ENCODE measurements around the gene TROAP. TPM values are rescaled to one million over a fixed set of nuclear protein-coding genes. Genes with fewer than 3 reads are reported as not detected.

Gene TROAP
- total RNA-seq, 2 experiments from 2014 or later = 89.5 to 107 TPM

DNA sequence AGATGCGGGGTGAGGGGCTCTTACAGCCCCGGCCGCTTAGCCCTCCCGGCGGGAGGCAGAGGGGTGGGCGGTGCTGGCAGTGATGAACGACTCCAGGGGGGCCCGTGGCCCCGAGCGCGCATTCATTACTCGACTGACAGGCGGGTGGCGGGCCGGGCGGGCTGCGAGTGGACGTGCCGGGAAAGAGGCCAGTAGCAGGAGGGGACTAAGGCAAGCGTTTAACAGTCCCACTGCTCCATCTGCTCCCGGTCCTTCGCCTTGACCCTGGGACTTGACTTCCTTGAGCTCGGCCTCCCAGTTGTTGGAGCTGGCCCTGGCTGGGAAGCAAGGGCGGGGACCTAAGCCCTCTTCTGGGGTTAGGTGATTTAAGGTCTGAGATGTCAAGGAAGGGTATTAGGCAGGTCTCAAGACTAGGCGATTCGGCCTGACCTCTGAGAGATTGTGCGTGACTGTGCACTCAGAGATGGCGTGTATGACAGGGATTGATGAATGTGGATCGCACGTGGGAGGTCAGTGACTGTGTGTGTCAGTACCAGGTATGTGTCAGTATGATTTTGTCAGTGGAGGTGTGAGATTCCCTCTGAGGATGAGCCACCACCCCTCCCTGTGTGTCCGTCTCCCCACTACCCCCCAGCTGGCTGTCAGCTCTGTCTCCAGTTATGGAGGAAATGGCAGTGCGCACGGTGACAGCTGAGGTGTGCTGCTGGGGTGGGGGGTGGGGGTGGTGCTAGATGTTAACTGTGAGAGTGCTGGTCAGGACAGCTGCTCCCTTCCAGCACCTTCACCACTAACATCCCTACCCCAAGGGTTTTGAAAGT is 20.1 kb downstream of the TROAP start:
- Mint-ChIP-seq H3K9me3 (ENCODE audit: low read depth) (no peaks in the 10 kb centered on the region), H3K4me1 (peaks cover 31% of the 10 kb centered on the region), H3K4me3 (no peak overlapping the region), H3K27me3 (peaks cover 85% of the 10 kb centered on the region), H3K36me3 (no peaks in the 10 kb centered on the region), H3K27ac (no peak overlapping the region)
- CTCF ChIA-PET = interaction anchor here (0.6 to 4.0 kb wide), 35 partner anchors 9 to 438 kb away, joined by 3 to 87 read pairs (median 5); partner anchors contain the start of genes PRPH, SPATS2, TROAP and TUBA1C
- no peak for DNase-seq
- no peak for ATAC-seq

DNA sequence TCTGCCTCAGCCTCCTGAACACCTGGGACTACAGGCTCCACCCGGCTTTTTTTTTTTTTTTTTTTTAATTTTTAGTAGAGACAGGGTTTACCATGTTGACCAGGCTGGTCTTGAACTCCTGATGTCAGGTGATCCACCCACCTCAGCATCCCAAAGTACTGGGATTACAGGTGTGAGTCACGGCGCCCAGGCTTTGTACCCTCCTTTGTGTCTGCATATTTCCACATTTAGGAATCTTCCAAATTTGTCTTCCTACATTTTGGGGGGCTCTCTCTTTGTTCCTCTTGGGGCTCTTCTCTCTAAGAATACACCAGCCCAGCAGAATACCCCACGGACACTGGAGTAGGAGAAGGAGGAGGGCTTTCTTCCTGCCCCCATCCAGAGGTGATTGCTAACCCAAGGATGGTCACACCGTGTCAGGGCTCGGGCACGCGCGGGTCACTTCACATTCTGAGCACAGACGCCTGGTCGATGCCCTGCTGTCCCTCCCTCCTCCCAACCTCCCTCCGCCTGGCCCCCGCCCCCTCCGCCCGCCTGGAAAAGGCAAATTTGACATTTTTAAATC is 21.5 kb downstream of the TROAP start:
- Mint-ChIP-seq H3K4me3 (no peak overlapping the region), H3K36me3 (no peaks in the 10 kb centered on the region), H3K4me1 (peaks cover 31% of the 10 kb centered on the region), H3K9me3 (ENCODE audit: low read depth) (no peaks in the 10 kb centered on the region), H3K27me3 (peaks cover 87% of the 10 kb centered on the region), H3K27ac (no peak overlapping the region)
- ATAC-seq (no peak), DNase-seq (no peak)
- CTCF ChIA-PET = interaction anchor here (0.7 to 4.0 kb wide), 5 partner anchors 15 to 177 kb away, joined by 3 to 87 read pairs (median 31); partner anchors contain the start of gene PRPH

DNA sequence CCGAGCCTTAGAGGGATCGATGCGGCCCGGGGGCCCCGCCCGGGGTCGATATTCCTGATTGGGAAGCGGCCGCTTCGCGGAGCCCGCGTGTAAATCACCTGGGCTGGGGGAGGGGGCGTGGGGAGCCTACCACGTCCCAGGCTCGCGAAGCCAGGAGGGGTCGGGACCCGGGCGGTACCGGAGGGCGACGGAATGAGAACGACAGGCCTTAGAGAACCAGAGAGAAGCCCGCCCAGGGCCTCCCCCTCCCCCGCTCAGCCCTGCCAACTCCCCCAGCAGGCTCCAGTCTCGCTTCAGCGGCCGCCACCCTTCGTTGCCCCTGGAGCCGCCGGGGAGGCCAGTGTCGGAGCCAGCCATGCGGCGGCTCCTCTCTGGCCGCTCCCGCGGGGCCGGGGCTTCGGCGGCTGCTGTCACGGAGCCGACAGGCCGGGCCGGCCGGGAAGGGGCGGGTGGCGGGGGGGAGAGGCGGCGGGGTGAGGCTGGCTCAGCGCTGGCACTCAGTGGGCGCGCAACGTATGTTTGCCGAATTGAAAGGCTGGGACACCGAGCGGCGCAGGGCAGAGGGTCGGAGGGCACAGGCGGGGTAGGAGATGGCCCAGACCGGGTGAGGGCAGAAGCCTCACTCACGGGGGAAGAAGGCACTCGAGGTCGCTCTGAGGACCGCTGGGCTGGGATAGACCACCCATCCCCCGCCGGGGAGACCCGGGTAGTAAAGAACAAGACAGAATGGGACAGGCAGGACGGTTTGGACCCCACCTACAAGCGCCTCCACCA is 22.2 kb downstream of the TROAP start:
- Mint-ChIP-seq H3K27ac (no peak overlapping the region), H3K27me3 (peaks cover 82% of the 10 kb centered on the region), H3K4me1 (peaks cover 31% of the 10 kb centered on the region), H3K9me3 (ENCODE audit: low read depth) (no peaks in the 10 kb centered on the region), H3K36me3 (no peaks in the 10 kb centered on the region), H3K4me3 (no peak overlapping the region)
- DNase-seq (no peak), ATAC-seq (no peak)
- CTCF ChIA-PET = interaction anchor here (1.1 to 5.2 kb wide), 10 partner anchors 8 to 72 kb away, joined by 3 to 92 read pairs (median 36); partner anchors contain the start of genes C1QL4, PRPH, SPATS2 and TROAP

DNA sequence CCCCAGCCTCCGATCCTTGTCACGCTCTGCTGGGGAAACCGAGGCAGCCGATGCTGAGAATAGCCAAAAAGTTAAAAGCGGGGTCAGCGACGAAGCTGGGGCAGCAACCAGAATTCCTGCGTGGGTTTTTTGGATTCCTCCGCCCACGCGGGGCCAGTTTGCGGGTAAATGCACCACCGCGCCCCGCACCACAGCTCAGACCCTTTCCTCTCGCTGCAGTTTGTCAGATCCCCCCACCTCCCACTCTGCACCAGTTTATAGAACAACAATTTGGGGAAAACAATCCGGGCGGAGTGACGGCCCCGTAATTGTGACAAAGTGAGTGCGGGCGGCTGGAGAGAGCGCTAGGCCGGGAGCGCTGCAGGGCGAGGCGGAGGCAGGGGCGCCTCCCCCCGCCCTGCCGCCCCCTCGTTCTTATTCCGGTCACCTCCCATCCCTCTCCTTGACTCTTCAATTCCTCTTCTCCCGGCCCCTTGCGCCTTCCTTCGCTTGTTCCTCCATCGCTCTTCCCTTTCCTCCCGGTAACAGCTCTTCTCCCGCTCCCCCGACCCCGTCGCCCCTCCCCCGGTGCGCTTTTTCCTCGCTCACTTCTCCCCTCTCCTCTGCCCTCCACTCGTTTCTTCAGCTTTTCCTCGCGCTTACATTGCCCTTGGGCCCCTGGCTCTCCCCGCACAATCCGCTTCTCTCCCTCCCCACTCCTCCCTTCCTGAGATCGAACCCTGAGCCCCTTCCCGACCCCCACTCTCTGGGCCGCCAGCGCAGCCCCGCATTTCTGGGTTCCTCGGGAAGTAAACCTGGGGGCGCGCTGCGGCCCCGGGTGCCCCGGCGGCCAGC is 23.0 kb downstream of the TROAP start:
- CTCF ChIA-PET = interaction anchor here (1.0 to 5.2 kb wide), 19 partner anchors 9 to 279 kb away, joined by 3 to 92 read pairs (median 11); partner anchors contain the start of genes C1QL4, PRPH, SPATS2 and TROAP
- peak overlapping the region; percentile 20 for H3K4me3 Mint-ChIP-seq
- H3K4me1 Mint-ChIP-seq = peaks cover 31% of the 10 kb centered on the region

DNA sequence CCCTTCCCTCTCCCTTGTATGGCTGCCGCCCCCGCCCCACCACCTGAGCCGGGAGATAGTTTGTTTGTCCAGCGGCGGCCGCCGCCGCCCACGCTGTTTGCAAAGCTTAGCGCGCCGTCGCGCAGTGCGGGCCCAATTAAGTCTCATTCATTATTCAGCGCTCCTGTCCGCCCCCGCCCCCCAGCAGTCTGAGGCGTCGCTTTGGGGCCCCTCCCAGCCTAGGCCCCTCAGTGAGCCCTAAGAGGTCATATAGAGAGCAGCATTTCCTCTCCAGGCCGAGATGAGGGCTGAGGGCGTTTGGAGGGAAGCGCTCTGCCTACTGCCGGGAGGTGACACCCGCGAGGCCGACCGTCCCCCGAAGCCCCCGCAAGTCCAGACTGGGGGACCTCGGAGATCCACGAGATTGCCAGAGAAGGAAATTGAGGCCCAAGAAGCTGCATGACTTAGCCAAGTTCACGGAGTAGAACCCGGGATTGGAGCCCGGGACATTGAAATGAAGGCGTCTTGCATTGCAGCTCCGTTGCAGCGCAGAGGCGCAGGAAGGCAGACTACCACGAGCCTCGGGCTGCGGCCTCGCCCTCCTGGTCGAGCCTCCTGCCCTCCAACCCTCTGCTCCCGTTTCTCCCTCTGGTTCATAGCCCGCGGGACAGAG is 23.7 kb downstream of the TROAP start, which contains the start of gene DNAJC22:
TSS of gene DNAJC22 (plus strand) at position 230 of the 652 bp plus-strand sequence. CDS start 1,985 bp downstream, outside the sequence.
- Mint-ChIP-seq H3K27ac (no peak within 1 kb of the TSS), H3K27me3 (peaks cover 76% of the 10 kb centered on the region), H3K4me3 (peak within 1 kb of the TSS; percentile 61), H3K36me3 (no peaks in the 10 kb centered on the region), H3K9me3 (ENCODE audit: low read depth) (no peaks in the 10 kb centered on the region), H3K4me1 (peaks cover 31% of the 10 kb centered on the region)
- CTCF ChIA-PET = interaction anchor here (0.6 to 5.2 kb wide), 38 partner anchors 7 to 378 kb away, joined by 3 to 92 read pairs (median 6); partner anchors contain the start of genes C1QL4, KCNH3, PRPH and SPATS2
- DNase-seq (no peak), ATAC-seq (peak; percentile 37)

More for the DNA sequence above, 23.0 kb downstream of the TROAP start:
- ATAC-seq = no peak
- Mint-ChIP-seq H3K27me3 (peaks cover 79% of the 10 kb centered on the region), H3K27ac (no peak overlapping the region), H3K36me3 (no peaks in the 10 kb centered on the region), H3K9me3 (ENCODE audit: low read depth) (no peaks in the 10 kb centered on the region)
- DNase-seq = no peak

DNA sequence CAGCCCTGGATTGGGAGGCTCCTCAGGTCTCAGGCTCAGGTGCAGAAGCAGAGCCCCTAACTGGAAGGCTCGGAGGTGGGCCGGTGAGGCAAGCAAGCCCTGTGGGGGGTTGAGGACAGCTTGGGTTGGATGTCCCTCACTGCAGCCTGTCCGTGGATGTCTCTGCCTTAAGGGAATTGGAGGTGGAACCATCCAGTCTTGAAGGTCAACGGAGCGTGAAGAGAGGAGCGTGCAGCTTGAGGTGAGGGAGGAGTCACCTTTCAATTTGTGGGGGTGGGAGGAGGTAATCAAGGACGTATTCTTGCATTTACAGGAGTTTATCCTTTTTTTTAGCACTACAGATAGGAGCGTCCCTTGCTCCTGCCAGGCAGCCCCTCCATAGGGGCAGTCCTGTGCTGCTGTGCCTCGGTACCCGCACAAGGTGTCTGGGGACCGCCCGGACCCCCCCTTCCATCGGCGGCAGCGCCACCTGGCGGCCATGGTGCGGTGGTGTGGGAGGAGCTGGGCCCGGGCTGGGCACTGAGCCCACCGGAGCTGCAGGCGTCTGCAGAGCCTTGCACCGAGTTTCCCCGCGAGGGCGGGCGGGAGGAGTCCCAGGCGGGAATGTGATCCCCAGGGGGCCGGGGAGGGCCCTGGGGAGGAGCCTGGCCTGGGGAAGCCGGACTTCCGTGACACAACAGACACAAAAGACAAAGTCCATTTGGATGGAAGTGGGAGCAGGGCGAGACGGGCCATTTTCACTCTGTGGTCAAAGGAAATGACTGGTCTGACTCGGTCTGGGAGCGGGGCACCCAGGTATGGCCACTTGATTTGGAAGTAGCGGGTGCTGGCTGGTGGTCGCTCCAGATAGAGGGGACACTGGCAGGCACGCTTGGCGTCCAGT is 24.5 kb downstream of the TROAP start:
- DNase-seq = peak; percentile 78
- peaks cover 75% of the 10 kb centered on the region for H3K27me3 Mint-ChIP-seq
- no peaks in the 10 kb centered on the region for H3K36me3 Mint-ChIP-seq
- peak; percentile 83 for ATAC-seq
- H3K27ac Mint-ChIP-seq = no peak overlapping the region
- CTCF ChIA-PET = interaction anchor here (0.6 to 5.2 kb wide), 62 partner anchors 8 to 695 kb away, joined by 3 to 92 read pairs (median 4); partner anchors contain the start of genes C1QL4, KCNH3, PRPH and RND1
- peaks cover 31% of the 10 kb centered on the region for H3K4me1 Mint-ChIP-seq
- peak overlapping the region; percentile 61 for H3K4me3 Mint-ChIP-seq
- H3K9me3 Mint-ChIP-seq (ENCODE audit: low read depth) = no peaks in the 10 kb centered on the region

DNA sequence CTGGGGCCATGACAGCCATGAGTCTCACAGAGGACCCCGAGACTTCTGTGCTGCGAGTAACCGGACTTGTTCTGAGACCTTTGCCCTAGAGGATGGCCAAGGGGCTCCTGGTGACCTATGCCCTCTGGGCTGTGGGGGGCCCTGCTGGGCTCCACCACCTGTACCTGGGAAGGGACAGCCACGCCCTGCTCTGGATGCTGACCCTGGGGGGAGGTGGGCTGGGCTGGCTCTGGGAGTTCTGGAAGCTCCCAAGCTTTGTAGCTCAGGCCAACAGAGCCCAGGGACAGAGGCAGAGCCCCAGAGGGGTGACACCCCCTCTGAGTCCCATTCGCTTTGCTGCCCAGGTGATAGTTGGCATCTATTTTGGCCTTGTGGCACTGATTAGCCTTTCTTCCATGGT is 25.7 kb downstream of the TROAP start:
- Mint-ChIP-seq H3K36me3 (no peaks in the 10 kb centered on the region), H3K27me3 (peaks cover 71% of the 10 kb centered on the region), H3K4me3 (no peak overlapping the region), H3K9me3 (ENCODE audit: low read depth) (no peaks in the 10 kb centered on the region), H3K27ac (no peak overlapping the region), H3K4me1 (peaks cover 21% of the 10 kb centered on the region)
- ATAC-seq (no peak), DNase-seq (no peak)
- CTCF ChIA-PET = interaction anchor here (2.7 to 5.2 kb wide), 6 partner anchors 9 to 165 kb away, joined by 16 to 91 read pairs (median 52); partner anchors contain the start of gene SPATS2

DNA sequence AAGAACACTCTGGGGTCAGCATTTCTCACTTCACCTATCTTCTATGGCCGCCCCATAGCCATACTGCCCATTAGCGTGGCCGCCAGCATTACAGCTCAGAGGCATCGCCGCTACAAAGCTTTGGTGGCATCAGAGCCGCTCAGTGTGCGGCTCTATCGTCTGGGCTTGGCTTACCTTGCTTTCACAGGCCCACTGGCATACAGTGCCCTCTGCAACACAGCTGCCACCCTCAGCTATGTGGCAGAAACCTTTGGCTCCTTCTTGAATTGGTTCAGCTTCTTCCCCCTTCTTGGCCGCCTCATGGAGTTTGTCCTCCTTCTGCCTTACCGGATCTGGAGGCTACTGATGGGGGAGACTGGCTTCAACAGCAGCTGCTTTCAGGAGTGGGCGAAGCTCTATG is 26.2 kb downstream of the TROAP start:
- DNase-seq = no peak
- no peak overlapping the region for H3K4me3 Mint-ChIP-seq
- CTCF ChIA-PET = interaction anchor here (2.7 to 5.2 kb wide), 5 partner anchors 9 to 60 kb away, joined by 16 to 91 read pairs (median 33); partner anchors contain the start of gene SPATS2
- no peak for ATAC-seq
- no peaks in the 10 kb centered on the region for H3K9me3 Mint-ChIP-seq (ENCODE audit: low read depth)
- H3K27ac Mint-ChIP-seq = no peak overlapping the region
- H3K4me1 Mint-ChIP-seq = peaks cover 21% of the 10 kb centered on the region
- no peaks in the 10 kb centered on the region for H3K36me3 Mint-ChIP-seq
- peaks cover 69% of the 10 kb centered on the region for H3K27me3 Mint-ChIP-seq

DNA sequence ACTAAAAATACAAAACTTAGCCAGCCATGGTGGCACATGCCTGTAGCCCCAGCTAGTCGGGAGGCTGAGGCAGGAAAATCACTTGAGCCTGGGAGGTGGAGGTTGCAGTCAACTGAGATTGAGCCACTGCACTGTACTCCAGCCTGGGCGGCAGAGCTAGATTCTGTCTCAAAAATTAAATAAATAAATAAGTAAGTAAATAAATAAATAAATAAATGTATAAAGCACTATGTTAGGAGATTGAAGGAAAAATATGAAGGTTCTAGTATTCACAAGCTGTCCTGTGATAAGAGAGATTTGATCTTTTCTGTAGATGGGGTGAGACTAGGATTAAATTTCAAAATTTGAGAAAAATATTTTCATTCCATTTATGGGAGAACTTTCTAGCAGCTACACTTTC is 29.3 kb downstream of the TROAP start:
- CTCF ChIA-PET = interaction anchor here (1.0 to 5.1 kb wide), 9 partner anchors 9 to 229 kb away, joined by 3 to 38 read pairs (median 3); partner anchors contain the start of gene C1QL4
- H3K27me3 Mint-ChIP-seq = peaks cover 62% of the 10 kb centered on the region
- no peaks in the 10 kb centered on the region for H3K36me3 Mint-ChIP-seq
- H3K27ac Mint-ChIP-seq = no peak overlapping the region
- DNase-seq = no peak
- no peak for ATAC-seq
- no peak overlapping the region for H3K4me3 Mint-ChIP-seq
- H3K9me3 Mint-ChIP-seq (ENCODE audit: low read depth) = no peaks in the 10 kb centered on the region
- H3K4me1 Mint-ChIP-seq = peaks cover 2% of the 10 kb centered on the region

DNA sequence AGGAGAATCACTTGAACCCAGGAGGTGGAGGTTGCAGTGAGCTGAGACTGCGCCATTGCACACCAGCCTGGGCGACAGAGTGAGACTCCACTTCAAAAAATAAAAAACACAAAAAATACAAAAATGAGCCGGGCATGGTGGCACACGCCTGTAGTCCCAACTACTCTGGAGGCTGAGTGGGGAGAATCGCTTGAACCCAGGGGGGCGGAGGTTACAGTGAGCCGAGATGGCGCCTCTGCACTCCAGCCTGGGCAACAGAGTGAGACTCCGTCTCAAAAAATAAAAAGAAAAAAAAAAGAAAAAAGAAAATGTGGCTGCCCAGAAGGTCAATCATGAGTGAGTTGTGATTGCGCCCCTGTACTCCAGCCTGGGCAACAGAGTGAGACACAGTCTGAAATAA is 32.9 kb downstream of the TROAP start:
- H3K9me3 Mint-ChIP-seq (ENCODE audit: low read depth) = no peaks in the 10 kb centered on the region
- peaks cover 61% of the 10 kb centered on the region for H3K27me3 Mint-ChIP-seq
- H3K4me1 Mint-ChIP-seq = peaks cover 6% of the 10 kb centered on the region
- DNase-seq = no peak
- ATAC-seq = no peak
- CTCF ChIA-PET = interaction anchor here (1.4 to 5.3 kb wide), 4 partner anchors 8 to 225 kb away, joined by 3 to 91 read pairs (median 24); partner anchors contain the start of gene DNAJC22
- H3K27ac Mint-ChIP-seq = no peak overlapping the region
- no peak overlapping the region for H3K4me3 Mint-ChIP-seq
- H3K36me3 Mint-ChIP-seq = no peaks in the 10 kb centered on the region
